Measurements from ENCODE around the gene PTPN11.
"Not testable (repeated sequence)": the region's sequence is repeated elsewhere in the genome, so short reads cannot be mapped to it uniquely, and the experiment has no call there.

Gene PTPN11

DNA sequence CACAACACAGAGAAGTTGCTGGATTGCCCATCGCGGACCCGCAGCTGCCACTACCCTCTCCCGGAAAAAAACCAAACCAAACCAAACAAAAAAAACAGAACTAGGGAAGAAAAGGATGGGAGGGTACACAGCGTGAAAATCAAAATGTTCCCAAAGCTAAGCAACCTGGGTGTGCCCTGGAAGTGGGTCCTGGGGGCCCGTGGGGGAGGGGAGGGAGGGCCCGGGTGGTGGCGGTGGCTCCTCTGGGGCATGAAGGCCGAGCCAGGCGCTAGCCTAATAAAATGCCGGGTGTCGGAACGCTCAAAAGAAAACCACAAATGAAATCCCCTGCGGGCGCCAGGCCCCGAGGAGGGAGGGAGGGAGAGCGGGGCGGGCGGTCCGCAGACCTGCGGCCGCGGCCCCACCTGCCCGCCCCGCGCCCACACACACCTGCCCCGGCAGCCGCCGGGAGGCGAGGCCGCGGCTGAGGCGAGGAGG lies 37.3 kb upstream of the PTPN11 start:
- TF ChIP-seq, protein P1, sequence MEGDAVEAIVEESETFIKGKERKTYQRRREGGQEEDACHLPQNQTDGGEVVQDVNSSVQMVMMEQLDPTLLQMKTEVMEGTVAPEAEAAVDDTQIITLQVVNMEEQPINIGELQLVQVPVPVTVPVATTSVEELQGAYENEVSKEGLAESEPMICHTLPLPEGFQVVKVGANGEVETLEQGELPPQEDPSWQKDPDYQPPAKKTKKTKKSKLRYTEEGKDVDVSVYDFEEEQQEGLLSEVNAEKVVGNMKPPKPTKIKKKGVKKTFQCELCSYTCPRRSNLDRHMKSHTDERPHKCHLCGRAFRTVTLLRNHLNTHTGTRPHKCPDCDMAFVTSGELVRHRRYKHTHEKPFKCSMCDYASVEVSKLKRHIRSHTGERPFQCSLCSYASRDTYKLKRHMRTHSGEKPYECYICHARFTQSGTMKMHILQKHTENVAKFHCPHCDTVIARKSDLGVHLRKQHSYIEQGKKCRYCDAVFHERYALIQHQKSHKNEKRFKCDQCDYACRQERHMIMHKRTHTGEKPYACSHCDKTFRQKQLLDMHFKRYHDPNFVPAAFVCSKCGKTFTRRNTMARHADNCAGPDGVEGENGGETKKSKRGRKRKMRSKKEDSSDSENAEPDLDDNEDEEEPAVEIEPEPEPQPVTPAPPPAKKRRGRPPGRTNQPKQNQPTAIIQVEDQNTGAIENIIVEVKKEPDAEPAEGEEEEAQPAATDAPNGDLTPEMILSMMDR (conservative IDR thresholded peaks at IDR 0.05; ENCODE audit: control insufficient read depth, insufficient read depth, low read depth, low read length) = no peak
- H3K4me3 ChIP-seq (ENCODE audit: control insufficient read depth, low read depth, low read length) = peak overlapping the region; percentile 75

GRCh38 chr12:112381883-112382796 lies 36.6 kb upstream of the PTPN11 start, which contains the start of gene HECTD4:
Gene HECTD4 (minus strand): TSS chr12:112382431. CDS start chr12:112382128, 303 bp downstream.
- TF ChIP-seq, protein P1 (conservative IDR thresholded peaks at IDR 0.05; ENCODE audit: control insufficient read depth, insufficient read depth, low read depth, low read length) = no peak
- peak within 1 kb of the TSS; percentile 75 for H3K4me3 ChIP-seq (ENCODE audit: control insufficient read depth, low read depth, low read length)
- peak; percentile 70 for DNase-seq (ENCODE audit: low read depth)

More for the DNA sequence above, 37.3 kb upstream of the PTPN11 start:
- no peak for DNase-seq (ENCODE audit: low read depth)

DNA sequence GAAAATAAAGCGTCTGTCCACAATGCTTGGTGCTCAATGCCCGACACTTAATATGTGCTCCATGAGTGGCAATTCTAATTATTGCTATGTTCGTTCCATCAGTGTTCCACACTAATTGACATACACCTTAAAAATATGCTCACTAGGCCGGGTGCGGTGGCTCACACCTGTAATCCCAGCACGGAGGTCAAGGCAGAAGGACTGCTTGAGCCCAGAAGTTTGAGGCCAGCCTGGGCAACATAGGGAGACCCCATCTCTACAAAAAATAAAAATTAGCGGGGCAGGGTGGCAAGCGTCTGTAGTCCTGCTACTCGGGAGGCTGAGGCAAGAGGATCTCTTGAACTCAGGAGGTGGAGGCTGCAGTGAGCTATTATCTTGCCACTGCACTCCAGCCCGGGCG lies 35.9 kb upstream of the PTPN11 start:
- TF ChIP-seq, protein P1 (conservative IDR thresholded peaks at IDR 0.05; ENCODE audit: control insufficient read depth, insufficient read depth, low read depth, low read length) = no peak
- no peak for DNase-seq (ENCODE audit: low read depth)
- H3K4me3 ChIP-seq (ENCODE audit: control insufficient read depth, low read depth, low read length) = no peak overlapping the region

GRCh38 chr12:112386726-112387125 lies 32.0 kb upstream of the PTPN11 start:
- TF ChIP-seq, protein P1 (conservative IDR thresholded peaks at IDR 0.05; ENCODE audit: control insufficient read depth, insufficient read depth, low read depth, low read length) = no peak
- H3K4me3 ChIP-seq (ENCODE audit: control insufficient read depth, low read depth, low read length) = no peak overlapping the region
- peak; percentile 85 for DNase-seq (ENCODE audit: low read depth)

DNA sequence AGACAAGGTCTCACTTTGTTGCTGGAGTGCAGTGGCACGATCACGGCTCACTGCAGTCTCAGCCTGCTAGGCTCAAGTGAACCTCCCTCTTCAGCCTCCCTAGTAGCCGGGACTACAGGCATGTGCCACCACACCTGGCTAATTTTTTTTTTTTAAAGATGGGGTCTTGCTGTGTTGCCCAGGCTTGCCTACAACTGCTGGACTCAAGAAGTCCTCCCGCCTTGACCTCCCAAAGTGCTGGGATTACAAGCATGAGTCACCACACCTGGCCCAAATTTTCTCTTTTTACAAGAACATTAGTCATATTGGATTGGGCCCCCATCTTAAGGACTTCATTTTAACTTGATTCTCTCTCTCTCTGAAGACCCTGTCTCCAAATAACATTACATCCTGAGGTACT lies 29.5 kb upstream of the PTPN11 start:
- H3K4me3 ChIP-seq (ENCODE audit: control insufficient read depth, low read depth, low read length) = no peak overlapping the region
- TF ChIP-seq, protein P1 (conservative IDR thresholded peaks at IDR 0.05; ENCODE audit: control insufficient read depth, insufficient read depth, low read depth, low read length) = no peak
- no peak for DNase-seq (ENCODE audit: low read depth)

DNA sequence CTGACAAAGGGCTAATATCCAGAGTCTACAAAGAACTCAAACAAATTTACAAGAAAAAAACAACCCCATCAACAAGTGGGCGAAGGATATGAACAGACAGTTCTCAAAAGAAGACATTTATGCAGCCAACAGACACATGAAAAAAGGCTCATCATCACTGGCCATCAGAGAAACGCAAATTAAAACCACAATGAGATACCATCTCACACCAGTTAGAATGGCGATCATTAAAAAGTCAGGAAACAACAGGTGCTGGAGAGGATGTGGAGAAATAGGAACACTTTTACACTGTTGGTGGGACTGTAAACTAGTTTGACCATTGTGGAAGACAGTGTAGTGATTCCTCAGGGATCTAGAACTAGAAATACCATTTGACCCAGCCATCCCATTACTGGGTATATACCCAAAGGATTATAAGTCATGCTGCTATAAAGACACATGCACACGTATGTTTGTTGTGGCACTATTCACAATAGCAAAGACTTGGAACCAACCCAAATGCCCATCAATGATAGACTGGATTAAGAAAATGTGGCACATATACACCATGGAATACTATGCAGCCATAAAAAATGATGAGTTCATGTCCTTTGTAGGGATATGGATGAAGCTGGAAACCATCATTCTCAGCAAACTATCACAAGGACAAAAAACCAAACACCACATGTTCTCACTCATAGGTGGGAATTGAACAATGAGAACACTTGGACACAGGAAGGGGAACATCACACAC lies 28.7 kb upstream of the PTPN11 start:
- H3K4me3 ChIP-seq (ENCODE audit: control insufficient read depth, low read depth, low read length); DNase-seq (ENCODE audit: low read depth): not testable (repeated sequence)

GRCh38 chr12:112393328-112393727 lies 25.4 kb upstream of the PTPN11 start:
- TF ChIP-seq, protein P1 (conservative IDR thresholded peaks at IDR 0.05; ENCODE audit: control insufficient read depth, insufficient read depth, low read depth, low read length) = no peak
- H3K4me3 ChIP-seq (ENCODE audit: control insufficient read depth, low read depth, low read length) = no peak overlapping the region
- DNase-seq (ENCODE audit: low read depth) = no peak

Measured in fibroblast of mammary gland (primary cell).